ENCODE results near the gene ARHGAP10.

DNA sequence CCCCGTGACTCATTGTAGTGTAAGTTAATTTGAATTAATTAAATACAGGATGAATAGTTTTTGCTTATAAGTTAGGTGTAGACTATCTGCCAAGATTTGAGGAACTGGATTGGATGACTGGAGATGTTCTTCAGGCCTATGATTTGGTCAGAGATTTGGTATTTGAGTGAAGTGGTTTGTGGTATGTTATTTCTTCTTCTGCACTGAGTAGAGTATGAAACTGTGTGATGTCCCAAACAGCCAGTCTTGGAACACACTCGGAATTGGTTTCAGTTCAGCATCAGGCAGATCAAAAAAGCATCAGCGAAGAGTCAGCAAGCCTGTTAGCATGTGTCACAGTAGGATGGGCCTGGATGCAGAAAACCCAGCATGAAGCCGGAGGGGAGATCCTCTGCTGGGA, 294.1 kb downstream of the ARHGAP10 start:
- TF ChIP-seq EZH2 (IDR thresholded peaks at IDR 0.05; ENCODE audit: low read length, unreplicated experiment) (no peak), CTCF (conservative IDR thresholded peaks at IDR 0.05; ENCODE audit: low read depth, low read length) (no peak), EZH2phosphoT487 (IDR thresholded peaks at IDR 0.05; ENCODE audit: borderline replicate concordance, low read length) (no peak)
